Astrocyte of the spinal cord (primary cell): ENCODE measurements around the gene DELE1.

Experiments used
- DNase-seq: peaks from one replicate; pipeline ENCODE4 v3.0.0; 2011; ENCODE audit warnings: low read depth, low spot score
- H3K4me3 ChIP-seq: 2 replicates; pipeline ENCODE4 v1.5.1; 2011; ENCODE audit warnings: low read depth, mild to moderate bottlenecking, low read length, moderate library complexity
- CTCF ChIP-seq: IDR thresholded peaks from 2 replicates; pipeline ENCODE4 v1.5.1; 2012; ENCODE audit warnings: low read depth, mild to moderate bottlenecking, low read length, inconsistent platforms
- in situ Hi-C: cut with HindIII; loops from 2 replicates; pipeline ENCODE4 v1.10.0; 2017; ENCODE audit warnings: low sequenced_read_pairs

DELE1 gene

GRCh38 chr5:141951332-141951781, 27.7 kb downstream of the DELE1 start:
- H3K4me3 ChIP-seq, result no peak overlapping the region
- TF ChIP-seq CTCF, result peak; percentile 63
- in situ Hi-C loops, result no loop called here
- no peak for DNase-seq

- no peak for DNase-seq
- in situ Hi-C loops, result no loop called here
- TF ChIP-seq CTCF, result no peak
- no peak overlapping the region for H3K4me3 ChIP-seq
Observed at GRCh38 chr5:141952020-141952419, 28.3 kb downstream of the DELE1 start.

- no peak overlapping the region for H3K4me3 ChIP-seq
- DNase-seq, result no peak
- no peak for TF ChIP-seq CTCF
- in situ Hi-C loops, result no loop called here
Observed at GRCh38 chr5:141954194-141954593, 30.5 kb downstream of the DELE1 start.

GRCh38 chr5:141957367-141957996, 33.8 kb downstream of the DELE1 start:
- no peak overlapping the region for H3K4me3 ChIP-seq
- DNase-seq, result no peak
- in situ Hi-C loops, result no loop called here
- TF ChIP-seq CTCF, result no peak

GRCh38 chr5:141958113-141958512, 34.4 kb downstream of the DELE1 start, which contains the start of gene PCDH12:
Gene PCDH12, minus strand, starts transcription at chr5:141958202. Its CDS starts 351 bp downstream, at chr5:141957851.
- no peak for DNase-seq

GRCh38 chr5:141958546-141959172, 35.0 kb downstream of the DELE1 start:
- H3K4me3 ChIP-seq, result no peak overlapping the region
- no peak for TF ChIP-seq CTCF
- in situ Hi-C loops, result no loop called here
- DNase-seq, result no peak

More at GRCh38 chr5:141958113-141958512, 34.4 kb downstream of the DELE1 start, which contains the start of gene PCDH12:
- in situ Hi-C loops, result no loop called here
- no peak within 1 kb of the TSS for H3K4me3 ChIP-seq
- TF ChIP-seq CTCF, result no peak
